ENCODE data around the gene MICAL2. TPM values are rescaled to one million over a fixed set of nuclear protein-coding genes. Genes with fewer than 3 reads are reported as not detected.

The MICAL2 gene
- total RNA-seq, 8 experiments from 2014 or later = 0.71 to 33.6 (median 3.6) TPM

- WGBS, 10 experiments = 42 to 96% (median 80%) methylated on average over 2 to 10 of the region's 10 CpGs; no CpG with 5 or more reads in 1 of the 10 experiments
- no peak for ATAC-seq (replicated peaks in 6 of 8)
- H3K4me3 ChIP-seq = no peak overlapping the region
- in situ Hi-C loops (cut with MboI; ENCODE audit: low pct_unique_long_range_greater_than_20kb in 2 of 9, low sequenced_read_pairs in 9 of 9, unreplicated experiment in 9 of 9) = no loop called here
- H3K4me1 ChIP-seq (replicated peaks in 1 of 2) = peaks cover 0 to 16% of the 10 kb centered on the region in 2 donors
- no peak overlapping the region for H3K27ac ChIP-seq
Observed at GRCh38 chr11:12150831-12151382, 40.5 kb downstream of the MICAL2 start.

- in situ Hi-C loops (cut with MboI; ENCODE audit: low pct_unique_long_range_greater_than_20kb in 2 of 9, low sequenced_read_pairs in 9 of 9, unreplicated experiment in 9 of 9) = no loop called here
- H3K4me3 ChIP-seq = no peak overlapping the region
- no peak for ATAC-seq (replicated peaks in 6 of 8)
- H3K4me1 ChIP-seq (replicated peaks in 1 of 2) = peaks cover 0 to 16% of the 10 kb centered on the region in 2 donors
- H3K27ac ChIP-seq = no peak overlapping the region
- 80 to 100% (median 100%) methylated on average over 1 to 2 of the region's 2 CpGs for WGBS, 10 experiments
Observed at GRCh38 chr11:12152321-12152720, 41.9 kb downstream of the MICAL2 start.

GRCh38 chr11:12154871-12155668 lies 44.7 kb downstream of the MICAL2 start:
- ATAC-seq (replicated peaks in 6 of 8) = no peak
- Histone ChIP-seq H3K4me3 (no peak overlapping the region), H3K4me1 (replicated peaks in 1 of 2) (peaks cover 0 to 13% of the 10 kb centered on the region in 2 donors), H3K27ac (no peak overlapping the region)
- in situ Hi-C loops (cut with MboI; ENCODE audit: low pct_unique_long_range_greater_than_20kb in 2 of 9, low sequenced_read_pairs in 9 of 9, unreplicated experiment in 9 of 9) = no loop called here
- 78 to 100% (median 88%) methylated on average over 1 to 6 of the region's 6 CpGs; no CpG with 5 or more reads in 3 of the 10 experiments for WGBS, 10 experiments

GRCh38 chr11:12155696-12156095 lies 45.3 kb downstream of the MICAL2 start:
- no peak overlapping the region for H3K27ac ChIP-seq
- no peak for ATAC-seq (replicated peaks in 6 of 8)
- in situ Hi-C loops (cut with MboI; ENCODE audit: low pct_unique_long_range_greater_than_20kb in 2 of 9, low sequenced_read_pairs in 9 of 9, unreplicated experiment in 9 of 9) = no loop called here
- peaks cover 0 to 7% of the 10 kb centered on the region in 2 donors for H3K4me1 ChIP-seq (replicated peaks in 1 of 2)
- H3K4me3 ChIP-seq = no peak overlapping the region
- 80 to 100% (median 92%) methylated on average over 1 to 4 of the region's 8 CpGs; no CpG with 5 or more reads in 5 of the 10 experiments for WGBS, 10 experiments

GRCh38 chr11:12156301-12157140 lies 46.1 kb downstream of the MICAL2 start:
- 75 to 100% (median 87%) methylated on average over 1 to 4 of the region's 7 CpGs; no CpG with 5 or more reads in 3 of the 10 experiments for WGBS, 10 experiments
- in situ Hi-C loops (cut with MboI; ENCODE audit: low pct_unique_long_range_greater_than_20kb in 2 of 9, low sequenced_read_pairs in 9 of 9, unreplicated experiment in 9 of 9) = no loop called here
- Histone ChIP-seq H3K4me3 (no peak overlapping the region), H3K27ac (no peak overlapping the region), H3K4me1 (replicated peaks in 1 of 2) (peaks cover 0 to 4% of the 10 kb centered on the region in 2 donors)
- ATAC-seq (replicated peaks in 6 of 8) = no peak

- peaks cover 0 to 4% of the 10 kb centered on the region in 2 donors for H3K4me1 ChIP-seq (replicated peaks in 1 of 2)
- ATAC-seq (replicated peaks in 6 of 8) = peak in 2 of 8 experiments; percentile 35 to 51
- in situ Hi-C loops (cut with MboI; ENCODE audit: low pct_unique_long_range_greater_than_20kb in 2 of 9, low sequenced_read_pairs in 9 of 9, unreplicated experiment in 9 of 9) = no loop called here
- H3K4me3 ChIP-seq = no peak overlapping the region
- no peak overlapping the region for H3K27ac ChIP-seq
- WGBS, 10 experiments = no CpG with 5 or more reads among the region's 1 CpG
Observed at GRCh38 chr11:12157241-12157661, 46.9 kb downstream of the MICAL2 start.

- Histone ChIP-seq H3K4me3 (no peak overlapping the region), H3K4me1 (replicated peaks in 1 of 2) (peaks cover 0 to 7% of the 10 kb centered on the region in 2 donors), H3K27ac (no peak overlapping the region)
- ATAC-seq (replicated peaks in 6 of 8) = no peak
- in situ Hi-C loops (cut with MboI; ENCODE audit: low pct_unique_long_range_greater_than_20kb in 2 of 9, low sequenced_read_pairs in 9 of 9, unreplicated experiment in 9 of 9) = no loop called here
- WGBS, 10 experiments = 40 to 100% (median 77%) methylated on average over 1 to 5 of the region's 7 CpGs; no CpG with 5 or more reads in 1 of the 10 experiments
Observed at GRCh38 chr11:12158909-12159308, 48.5 kb downstream of the MICAL2 start.

GRCh38 chr11:12159351-12160099 lies 49.1 kb downstream of the MICAL2 start:
- Histone ChIP-seq H3K27ac (no peak overlapping the region), H3K4me1 (replicated peaks in 1 of 2) (peaks cover 3 to 10% of the 10 kb centered on the region in 2 donors), H3K4me3 (no peak overlapping the region)
- peak; percentile 84 to 97 (median 92) for ATAC-seq (replicated peaks in 6 of 8)
- WGBS, 10 experiments = 0 to 100% (median 71%) methylated on average over 1 to 7 of the region's 9 CpGs
- in situ Hi-C loops (cut with MboI; ENCODE audit: low pct_unique_long_range_greater_than_20kb in 2 of 9, low sequenced_read_pairs in 9 of 9, unreplicated experiment in 9 of 9) = no loop called here

- Histone ChIP-seq H3K4me1 (replicated peaks in 1 of 2) (peaks cover 3 to 10% of the 10 kb centered on the region in 2 donors), H3K27ac (no peak overlapping the region), H3K4me3 (no peak overlapping the region)
- in situ Hi-C loops (cut with MboI; ENCODE audit: low pct_unique_long_range_greater_than_20kb in 2 of 9, low sequenced_read_pairs in 9 of 9, unreplicated experiment in 9 of 9) = no loop called here
- WGBS, 10 experiments = 92 to 100% (median 100%) methylated on average over 1 to 5 of the region's 6 CpGs; no CpG with 5 or more reads in 6 of the 10 experiments
- ATAC-seq (replicated peaks in 6 of 8) = no peak
Observed at GRCh38 chr11:12160231-12160630, 49.8 kb downstream of the MICAL2 start.

- Histone ChIP-seq H3K27ac (no peak overlapping the region), H3K4me3 (no peak overlapping the region), H3K4me1 (replicated peaks in 1 of 2) (peaks cover 3 to 10% of the 10 kb centered on the region in 2 donors)
- ATAC-seq (replicated peaks in 6 of 8) = no peak
- in situ Hi-C loops (cut with MboI; ENCODE audit: low pct_unique_long_range_greater_than_20kb in 2 of 9, low sequenced_read_pairs in 9 of 9, unreplicated experiment in 9 of 9) = no loop called here
- WGBS, 10 experiments = 54 to 95% (median 92%) methylated on average over 2 to 9 of the region's 12 CpGs; no CpG with 5 or more reads in 2 of the 10 experiments
Observed at GRCh38 chr11:12160680-12161079, 50.3 kb downstream of the MICAL2 start.

GRCh38 chr11:12161137-12161536 lies 50.7 kb downstream of the MICAL2 start:
- H3K4me3 ChIP-seq = no peak overlapping the region
- 20 to 100% (median 100%) methylated on average over 1 to 4 of the region's 4 CpGs; no CpG with 5 or more reads in 3 of the 10 experiments for WGBS, 10 experiments
- in situ Hi-C loops (cut with MboI; ENCODE audit: low pct_unique_long_range_greater_than_20kb in 2 of 9, low sequenced_read_pairs in 9 of 9, unreplicated experiment in 9 of 9) = no loop called here
- H3K27ac ChIP-seq = no peak overlapping the region
- ATAC-seq (replicated peaks in 6 of 8) = no peak
- H3K4me1 ChIP-seq (replicated peaks in 1 of 2) = peaks cover 3 to 10% of the 10 kb centered on the region in 2 donors

- no peak overlapping the region for H3K27ac ChIP-seq
- WGBS, 10 experiments = 60 to 100% (median 82%) methylated on average over 1 to 3 of the region's 12 CpGs; no CpG with 5 or more reads in 4 of the 10 experiments
- in situ Hi-C loops (cut with MboI; ENCODE audit: low pct_unique_long_range_greater_than_20kb in 2 of 9, low sequenced_read_pairs in 9 of 9, unreplicated experiment in 9 of 9) = no loop called here
- peaks cover 3 to 10% of the 10 kb centered on the region in 2 donors for H3K4me1 ChIP-seq (replicated peaks in 1 of 2)
- ATAC-seq (replicated peaks in 6 of 8) = no peak
- H3K4me3 ChIP-seq = no peak overlapping the region
Observed at GRCh38 chr11:12161603-12162350, 51.4 kb downstream of the MICAL2 start.

All from motor neuron (in vitro differentiated cells).